NCI-H146 treated with DMSO at 0.1 percent for 48 hours (cell line): ENCODE measurements around the gene RNGTT.

Experiments
- DNase-seq: peaks from one replicate; lab custom pipeline; 2025; ENCODE audit not compliant: unreplicated experiment; lab: John Stamatoyannopoulos, UW

Gene RNGTT

DNA sequence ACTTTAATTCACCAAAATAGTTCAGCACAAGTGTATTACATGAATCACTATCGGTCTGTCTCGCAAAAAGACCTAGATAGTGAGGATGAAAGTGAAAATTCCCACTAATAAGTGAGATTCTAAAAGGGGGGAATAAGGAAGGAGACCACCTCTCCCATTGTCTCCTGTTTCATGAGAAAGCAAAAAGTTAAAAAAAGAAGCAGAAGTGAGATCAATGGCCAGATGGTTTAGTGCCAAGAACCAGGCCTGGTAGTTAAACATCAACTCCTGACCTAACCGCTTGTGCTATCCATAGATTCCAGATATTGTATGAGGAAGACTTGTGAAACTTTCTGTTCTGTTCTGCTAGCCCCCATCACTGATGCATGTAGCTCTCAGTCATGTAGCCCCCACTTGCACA lies 293.0 kb downstream of the RNGTT start:
- no peak for DNase-seq

DNA sequence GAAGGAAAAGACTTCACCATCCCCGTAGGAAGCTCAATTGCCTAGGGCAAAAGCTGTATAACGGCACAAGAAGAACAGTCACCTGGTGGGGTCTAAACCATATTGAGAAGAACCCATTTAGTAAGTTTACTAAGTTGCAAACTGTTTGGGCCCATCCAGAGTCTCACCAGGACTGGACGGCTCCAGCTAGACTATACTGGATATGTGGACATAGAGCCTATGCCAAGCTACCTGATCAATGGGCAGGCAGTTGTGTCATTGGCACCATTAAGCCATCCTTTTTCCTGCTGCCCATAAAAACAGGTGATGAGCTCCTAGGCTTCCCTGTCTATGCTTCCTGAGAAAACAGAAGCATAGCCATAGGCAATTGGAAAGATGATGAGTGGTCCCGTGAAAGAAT lies 293.9 kb downstream of the RNGTT start:
- DNase-seq, result no peak

DNA sequence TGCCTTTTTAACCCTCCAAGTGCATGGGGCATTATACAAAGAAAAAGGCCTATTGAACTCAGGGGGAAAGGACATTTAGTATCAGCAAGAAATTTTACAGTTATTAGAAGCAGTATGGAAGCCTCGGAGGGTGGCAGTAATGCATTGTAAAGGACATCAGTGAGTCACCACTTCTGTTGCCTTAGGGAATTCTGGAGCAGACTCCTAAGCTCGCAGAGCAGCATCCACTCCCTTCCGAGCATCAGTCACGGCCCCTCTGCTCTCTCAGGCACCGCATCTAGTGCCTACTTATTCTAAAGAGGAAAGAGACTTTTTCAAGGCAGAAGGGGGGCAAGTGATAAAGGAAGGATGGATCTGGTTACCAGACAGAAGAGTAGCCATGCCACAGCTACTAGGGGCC lies 296.5 kb downstream of the RNGTT start:
- no peak for DNase-seq

DNA sequence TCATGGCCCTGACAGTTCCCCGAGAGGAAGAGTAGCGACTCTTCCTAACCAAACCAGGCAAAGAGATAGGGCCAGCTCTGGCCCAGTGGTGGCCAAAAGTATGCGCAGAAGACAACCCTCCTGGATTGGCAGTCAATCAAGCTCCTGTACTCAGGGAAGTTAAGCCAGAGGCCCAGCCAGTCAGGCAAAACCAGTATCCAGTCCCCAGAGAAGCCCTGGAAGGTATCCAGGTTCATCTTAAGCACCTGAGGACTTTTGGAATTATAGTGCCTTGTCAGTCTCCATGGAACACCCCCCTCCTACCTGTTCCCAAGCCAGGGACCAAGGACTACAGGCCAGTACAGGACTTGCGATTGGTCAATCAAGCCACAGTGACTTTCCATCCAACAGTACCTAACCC lies 298.3 kb downstream of the RNGTT start:
- no peak for DNase-seq

DNA sequence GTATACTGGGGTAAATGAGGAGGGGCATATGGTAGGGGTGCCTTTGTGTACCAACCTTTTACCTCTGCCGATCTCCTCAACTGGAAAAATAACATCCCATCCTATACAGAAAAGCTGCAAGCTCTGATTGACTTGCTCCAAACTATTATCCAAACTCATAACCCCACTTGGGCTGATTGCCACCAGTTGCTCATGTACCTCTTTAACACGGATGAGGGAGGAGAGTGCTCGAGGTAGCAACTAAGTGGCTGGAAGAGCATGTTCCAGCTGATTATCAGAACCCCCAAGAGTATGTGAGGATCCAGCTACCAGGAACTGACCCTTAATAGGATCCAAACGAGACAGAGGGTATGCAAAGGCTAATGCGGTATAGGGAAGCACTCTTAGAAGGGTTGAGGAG lies 299.6 kb downstream of the RNGTT start:
- no peak for DNase-seq

DNA sequence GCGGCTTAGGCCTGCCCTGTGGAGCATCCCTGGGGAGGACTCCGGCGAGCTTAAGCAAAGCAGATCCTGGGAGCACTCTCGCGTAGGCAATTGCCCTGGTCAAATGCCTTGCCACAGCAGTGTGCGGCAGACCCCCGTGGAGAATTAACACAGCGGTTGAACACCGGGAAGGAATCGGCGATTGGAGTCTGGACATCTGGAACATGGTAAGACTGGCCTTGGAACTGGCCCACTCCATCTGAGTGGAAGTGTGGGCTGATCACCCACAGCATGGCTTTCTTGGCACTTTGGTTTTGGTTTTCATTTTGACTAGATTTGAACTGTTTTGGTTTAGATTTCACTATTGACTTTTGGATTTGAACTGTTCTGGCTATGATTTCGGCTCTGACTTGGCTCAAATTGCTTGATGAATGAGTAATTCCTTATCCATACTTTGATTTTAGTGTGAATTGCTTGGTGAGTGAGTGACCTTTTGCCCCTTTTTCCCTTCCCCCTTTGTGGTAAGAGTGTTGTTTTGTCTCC lies 300.7 kb downstream of the RNGTT start:
- no peak for DNase-seq

DNA sequence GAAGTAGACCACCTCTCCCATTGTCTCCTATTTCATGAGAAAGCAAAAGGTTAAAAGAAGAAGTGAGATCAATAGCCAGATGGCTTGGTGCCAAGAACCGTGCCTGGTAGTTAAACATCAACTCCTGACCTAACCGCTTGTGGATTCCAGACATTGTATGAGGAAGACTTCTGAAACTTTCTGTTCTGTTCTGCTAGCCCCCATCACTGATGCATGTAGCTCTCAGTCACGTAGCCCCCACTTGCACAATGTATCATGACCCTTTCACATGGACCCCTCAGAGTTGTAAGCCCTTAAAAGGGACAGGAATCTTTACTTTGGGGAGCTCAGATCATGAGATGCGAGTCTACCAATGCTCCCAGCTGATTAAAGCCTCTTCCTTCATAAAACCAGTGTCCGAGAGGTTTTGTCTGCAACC lies 301.2 kb downstream of the RNGTT start:
- DNase-seq, result no peak

DNA sequence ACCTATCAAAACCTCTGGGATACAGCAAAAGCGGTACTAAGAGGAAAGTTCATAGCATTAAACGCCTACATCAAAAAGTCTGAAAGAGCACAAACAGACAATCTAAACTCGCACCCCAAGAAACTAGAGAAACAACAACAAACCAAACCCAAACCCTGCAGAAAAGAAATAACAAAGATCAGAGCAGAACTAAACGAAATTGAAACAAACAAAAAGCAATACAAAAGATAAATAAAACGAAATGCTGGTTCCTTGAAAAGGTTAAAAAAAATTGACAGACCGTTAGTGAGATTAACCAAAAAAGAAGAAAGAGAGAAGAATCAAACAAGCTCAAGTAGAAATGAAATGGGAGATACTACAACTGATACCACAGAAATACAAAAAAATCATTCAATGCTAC lies 302.3 kb downstream of the RNGTT start:
- DNase-seq, result no peak

DNA sequence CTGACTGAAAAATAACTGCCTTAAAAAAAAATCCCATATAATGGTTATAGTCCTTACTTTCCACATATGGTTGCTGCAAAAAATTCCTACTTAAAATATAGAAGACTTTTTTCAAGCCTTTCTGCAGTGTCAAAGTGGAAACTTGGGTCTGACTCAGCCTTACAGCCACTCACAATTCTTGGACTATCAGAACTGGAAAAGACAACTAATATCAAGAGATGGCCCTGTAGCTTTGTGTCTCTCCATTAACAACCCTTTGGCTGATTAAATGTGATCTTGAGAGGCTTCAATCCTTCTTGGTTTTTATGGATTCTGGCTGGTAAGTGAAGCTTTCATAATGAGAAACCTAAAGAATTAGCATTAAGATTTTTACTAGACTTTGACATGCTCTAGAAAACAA lies 307.8 kb downstream of the RNGTT start:
- DNase-seq, result no peak

DNA sequence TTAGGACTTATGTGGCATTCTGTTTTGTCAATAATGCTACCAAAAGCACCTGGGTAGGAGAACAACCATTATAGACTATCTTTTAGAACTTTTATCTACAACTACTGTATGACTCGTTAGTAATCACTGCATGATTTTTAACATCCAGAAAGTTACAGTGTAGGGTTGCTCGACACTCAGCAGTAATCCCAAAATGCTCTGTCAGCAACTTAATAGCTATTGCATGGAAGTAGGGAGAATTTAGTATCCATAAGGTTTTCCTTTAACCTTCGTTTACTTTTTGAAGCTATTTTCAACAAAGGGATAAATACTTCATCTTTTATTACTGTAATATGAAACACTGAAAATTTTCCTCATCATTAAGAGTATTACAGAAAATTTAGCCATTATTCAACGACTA lies 309.5 kb downstream of the RNGTT start:
- no peak for DNase-seq

DNA sequence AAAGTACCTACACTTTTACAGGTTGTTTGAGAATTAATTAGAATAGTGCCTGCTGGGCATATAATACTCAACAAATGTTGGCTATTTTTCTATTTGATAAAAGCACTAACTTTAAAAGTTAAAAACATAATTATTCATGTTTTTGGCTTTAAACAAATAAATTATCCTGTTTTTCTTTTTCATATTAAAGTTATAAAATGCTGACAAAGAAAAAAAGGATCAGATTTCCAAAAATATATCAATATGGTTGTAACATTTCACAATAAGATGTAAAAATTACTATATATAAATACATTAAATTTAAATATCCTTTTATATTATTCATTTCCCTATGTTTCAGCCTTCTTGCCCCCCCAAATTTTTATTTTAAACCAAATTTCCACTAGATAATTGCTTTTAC lies 312.0 kb downstream of the RNGTT start:
- DNase-seq, result no peak

DNA sequence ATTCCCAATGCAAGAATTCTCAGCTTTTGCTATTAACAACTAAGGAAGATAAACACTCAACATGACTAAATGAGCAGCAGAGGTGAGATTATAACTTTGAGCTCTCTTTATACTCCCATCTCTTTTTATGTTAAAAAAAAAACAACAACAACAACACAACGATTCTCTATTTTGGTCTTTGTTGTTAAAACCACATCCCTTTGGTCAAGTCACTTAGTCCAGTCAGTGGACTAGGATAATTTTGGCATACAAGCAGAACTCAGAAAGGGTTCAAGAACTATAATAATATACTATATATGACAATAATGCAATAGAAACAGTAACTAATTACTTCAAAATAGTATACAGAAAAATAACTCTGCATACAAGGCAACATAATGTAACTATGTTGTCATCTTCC lies 312.4 kb downstream of the RNGTT start:
- DNase-seq, result no peak

DNA sequence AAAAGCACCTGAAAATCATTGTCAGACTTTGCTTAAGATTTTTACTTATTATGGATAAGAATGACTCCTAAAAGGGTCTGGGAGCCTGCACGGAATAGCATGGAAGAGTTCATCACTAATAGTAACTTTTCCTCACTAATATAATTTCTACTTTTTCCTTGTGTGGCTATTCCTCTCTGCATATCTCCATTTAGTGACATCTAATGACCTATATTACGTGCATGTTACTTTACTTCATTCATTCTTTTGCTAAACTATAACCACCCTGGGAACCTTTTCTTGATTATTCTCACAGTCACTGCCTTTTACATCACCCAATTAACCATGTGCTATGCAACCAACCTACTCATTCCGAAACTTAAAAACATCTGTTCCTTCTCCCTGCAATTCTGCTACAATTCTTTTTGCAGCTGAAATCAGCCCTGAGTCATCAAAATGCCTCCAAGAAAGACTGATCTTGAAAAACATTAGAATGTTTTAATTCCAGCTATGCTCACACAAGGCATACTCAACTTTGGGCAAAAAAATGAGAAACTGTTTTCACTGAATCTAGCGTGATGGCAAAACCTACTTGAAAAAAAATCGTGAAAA lies 313.3 kb downstream of the RNGTT start:
- no peak for DNase-seq

DNA sequence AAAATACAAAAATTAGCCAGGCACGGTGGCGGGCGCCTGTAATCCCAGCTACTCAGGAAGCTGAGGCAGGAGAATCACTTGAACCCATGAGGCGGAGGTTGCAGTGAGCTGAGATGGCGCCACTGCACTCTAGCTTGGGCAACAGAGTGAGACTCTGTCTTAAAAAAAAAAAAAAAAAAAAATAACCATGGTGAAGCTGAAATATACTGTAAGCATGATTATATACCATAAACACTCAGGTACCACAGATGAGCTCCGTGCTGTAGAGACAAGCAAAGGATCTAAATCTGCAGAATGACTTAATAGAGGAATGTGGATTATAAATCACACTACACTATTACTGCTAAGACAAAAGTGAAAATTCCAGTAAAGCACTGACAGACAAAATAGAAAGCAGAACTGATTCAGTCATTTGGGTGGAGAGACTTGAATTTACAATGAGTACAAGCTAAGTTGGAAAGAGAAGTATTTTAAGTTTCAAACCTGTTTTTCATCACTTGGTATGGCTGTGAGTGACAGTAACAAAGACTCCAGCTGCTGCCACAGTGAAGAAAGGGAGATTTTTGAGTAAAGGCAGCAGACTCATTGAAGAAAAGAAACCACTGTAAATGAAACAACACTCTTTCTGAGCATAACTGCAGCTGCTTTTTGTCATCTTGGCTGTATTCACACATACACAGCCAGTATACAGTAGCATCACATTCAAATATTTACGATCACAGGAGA lies 322.1 kb downstream of the RNGTT start:
- DNase-seq, result no peak

DNA sequence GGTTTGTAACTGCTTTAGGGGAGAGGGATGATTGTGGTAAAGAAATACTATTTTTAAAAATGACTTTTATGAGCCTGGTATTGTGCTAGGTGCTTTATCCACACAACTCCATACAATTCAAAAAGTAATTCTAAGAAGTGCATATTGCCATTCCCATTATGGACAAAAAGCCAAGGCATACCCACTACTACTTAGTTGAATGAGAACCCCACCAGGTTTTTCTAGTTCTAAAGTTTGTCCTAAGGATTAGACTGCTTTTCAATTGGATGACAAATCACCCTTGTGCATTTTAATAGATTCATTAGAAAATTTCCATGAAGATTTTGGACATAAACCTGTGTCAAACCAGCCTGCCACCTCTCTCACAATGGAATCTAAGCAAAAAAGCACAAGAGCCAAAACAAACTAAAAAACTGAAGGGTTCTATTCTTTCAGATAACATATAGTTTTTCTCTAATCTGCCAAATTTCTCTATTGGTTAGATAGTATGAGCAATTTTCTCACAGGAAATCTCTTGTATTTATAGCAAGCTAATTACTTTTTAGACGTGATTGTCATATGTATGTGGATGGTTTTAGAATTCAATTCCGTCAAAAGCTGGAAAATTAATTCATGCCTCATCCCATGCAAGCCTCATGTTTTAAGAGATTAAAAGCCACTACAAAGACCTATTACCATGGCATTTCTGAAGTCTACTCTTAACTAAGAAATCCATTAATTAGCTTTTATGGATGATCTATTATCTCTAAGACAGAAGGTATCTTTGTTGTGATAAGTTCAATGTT lies 325.5 kb downstream of the RNGTT start:
- DNase-seq, result no peak

DNA sequence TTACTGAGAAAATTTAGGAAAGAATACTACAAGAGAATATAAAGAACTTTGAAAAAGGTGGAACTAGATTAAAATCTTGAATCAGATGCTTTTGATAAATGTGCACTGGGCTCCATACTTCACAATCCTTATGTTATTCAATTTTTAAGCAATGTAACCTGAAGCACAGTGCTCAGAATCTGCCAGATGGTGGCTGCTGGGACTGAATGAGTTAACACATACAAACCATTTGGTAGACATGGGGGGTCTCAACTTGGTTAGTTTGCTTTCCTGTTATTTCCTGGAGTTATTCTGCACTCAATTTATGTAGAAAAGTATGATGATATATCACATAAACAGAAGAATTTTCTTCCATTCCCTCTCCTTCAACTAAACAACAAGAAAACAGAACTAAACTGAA lies 326.5 kb downstream of the RNGTT start:
- DNase-seq, result no peak

DNA sequence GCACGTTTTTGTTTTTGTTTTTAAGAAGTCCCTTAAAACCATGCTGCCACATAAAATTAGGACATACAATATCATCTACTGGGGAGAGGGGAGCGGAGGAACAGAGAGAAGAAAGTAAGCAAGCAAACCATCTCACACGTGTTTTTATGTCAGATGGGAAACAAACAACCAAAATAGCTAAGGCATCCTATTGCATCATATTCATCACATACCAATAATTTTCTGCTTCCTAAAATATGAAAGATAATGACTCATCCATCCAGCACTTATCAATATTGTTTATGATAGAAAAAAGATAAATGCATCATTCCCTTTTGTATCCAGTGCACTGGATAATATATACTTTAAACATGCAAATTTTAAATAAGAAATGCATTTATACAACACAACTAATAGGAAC lies 329.6 kb downstream of the RNGTT start:
- DNase-seq, result no peak

DNA sequence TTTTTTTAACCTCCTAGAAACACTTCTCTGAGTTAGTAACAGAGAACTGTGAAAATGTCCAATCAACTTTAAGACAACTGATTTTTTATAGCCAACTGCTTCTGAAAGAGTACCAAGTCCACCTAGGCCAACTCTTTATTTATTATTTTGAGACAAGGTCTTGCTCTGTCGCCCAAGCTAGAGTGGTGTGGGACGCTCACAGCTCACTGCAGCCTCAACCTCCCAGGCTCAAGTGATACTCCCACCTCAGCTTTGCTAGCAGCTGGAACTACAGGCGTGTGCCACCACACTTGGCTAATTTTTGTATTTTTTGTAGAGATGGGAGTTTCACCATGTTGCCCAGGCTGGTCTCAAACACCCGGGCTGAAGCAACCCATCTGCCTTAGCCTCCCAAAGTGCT lies 331.6 kb downstream of the RNGTT start:
- DNase-seq, result no peak

DNA sequence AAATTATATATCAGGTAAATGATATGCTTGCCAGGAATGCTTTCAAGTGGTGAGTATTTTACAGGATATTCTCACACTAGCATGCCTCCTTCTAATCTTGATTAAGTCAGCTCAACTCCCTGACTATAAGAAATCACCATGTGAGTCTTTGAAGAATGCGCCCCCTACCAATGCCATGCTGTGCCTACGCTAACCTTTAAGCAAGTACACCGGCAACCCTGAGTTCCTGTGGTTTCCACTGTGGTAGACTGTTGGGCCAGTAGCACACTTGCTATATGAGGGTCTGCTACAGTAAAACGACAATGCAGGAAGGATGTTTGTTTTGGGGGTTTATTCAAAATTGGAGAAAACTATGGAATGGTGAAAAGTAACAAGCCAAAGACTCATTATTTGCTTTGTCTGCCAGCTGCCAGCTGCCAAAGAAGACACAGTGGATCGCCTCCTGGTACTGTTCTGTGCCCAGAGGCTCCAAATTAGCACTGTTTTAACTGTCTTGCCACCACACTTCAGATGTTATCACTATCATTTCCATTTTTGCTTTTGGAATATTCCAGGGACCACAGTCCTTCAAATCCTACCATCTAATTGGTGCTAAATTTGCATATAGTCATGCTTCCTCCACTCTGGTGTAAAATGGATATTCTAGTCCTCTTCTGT lies 333.5 kb downstream of the RNGTT start:
- DNase-seq, result no peak

DNA sequence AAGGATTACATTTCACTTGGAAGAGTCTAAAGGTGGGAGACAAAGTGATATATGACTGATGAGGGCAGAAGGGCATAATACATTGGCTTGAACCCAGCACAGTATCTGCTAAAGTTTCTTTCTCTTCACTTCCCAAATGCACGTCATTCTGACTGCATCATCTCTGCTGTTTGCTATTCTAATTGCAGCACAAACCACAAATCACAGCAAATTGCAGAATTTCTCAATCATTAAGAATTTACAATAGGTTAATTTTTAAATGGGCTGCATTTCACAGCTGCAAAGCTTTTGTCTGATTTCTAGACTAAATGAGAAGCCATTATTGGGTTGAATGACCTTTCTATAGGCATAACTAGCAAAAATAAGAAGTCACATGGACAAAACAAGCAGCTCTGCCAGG lies 337.0 kb downstream of the RNGTT start:
- peak; percentile 7 for DNase-seq

DNA sequence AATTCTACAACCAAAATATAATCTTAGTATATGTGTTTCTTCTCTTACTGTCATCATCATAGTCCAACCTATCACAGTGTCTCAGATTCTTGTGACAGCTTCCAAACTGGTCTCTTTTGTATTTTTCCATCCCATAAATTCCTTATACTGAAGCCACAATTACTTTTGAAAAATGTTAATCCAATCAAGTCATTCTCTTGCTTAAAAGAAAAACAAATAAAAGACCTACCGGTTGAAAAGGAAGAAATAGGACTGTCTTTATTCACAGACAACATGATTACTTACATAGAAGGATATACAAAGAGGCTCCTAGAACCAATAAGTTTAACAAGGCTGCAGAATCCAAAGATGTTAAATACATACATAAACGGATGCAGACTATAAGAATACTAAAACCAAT lies 339.9 kb downstream of the RNGTT start:
- DNase-seq, result no peak

DNA sequence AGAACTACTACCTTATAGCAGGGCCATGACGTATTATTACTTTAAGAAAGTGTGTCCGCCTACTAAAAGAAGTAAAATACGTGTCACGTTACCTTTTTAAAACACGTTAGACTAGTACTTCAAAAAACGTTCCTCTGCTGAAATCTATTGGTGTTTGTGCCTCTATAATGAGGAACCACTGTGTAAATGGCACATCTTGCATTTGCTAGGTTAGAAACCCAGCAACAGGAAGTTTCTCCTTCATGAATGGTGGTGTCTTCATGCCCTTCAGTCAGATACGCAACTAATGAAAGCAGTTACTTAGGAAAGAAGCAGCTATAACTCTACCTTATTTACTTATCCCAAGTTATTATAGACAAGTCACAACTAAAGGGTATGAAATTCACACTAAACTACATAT lies 343.5 kb downstream of the RNGTT start:
- DNase-seq, result no peak
